Measurements from ENCODE around the gene BTNL3.
"Not testable (repeated sequence)": the region's sequence is repeated elsewhere in the genome, so short reads cannot be mapped to it uniquely, and the experiment has no call there.

The BTNL3 gene

GRCh38 chr5:181024245-181025064, 35.8 kb downstream of the BTNL3 start:
- no peak for DNase-seq

DNA sequence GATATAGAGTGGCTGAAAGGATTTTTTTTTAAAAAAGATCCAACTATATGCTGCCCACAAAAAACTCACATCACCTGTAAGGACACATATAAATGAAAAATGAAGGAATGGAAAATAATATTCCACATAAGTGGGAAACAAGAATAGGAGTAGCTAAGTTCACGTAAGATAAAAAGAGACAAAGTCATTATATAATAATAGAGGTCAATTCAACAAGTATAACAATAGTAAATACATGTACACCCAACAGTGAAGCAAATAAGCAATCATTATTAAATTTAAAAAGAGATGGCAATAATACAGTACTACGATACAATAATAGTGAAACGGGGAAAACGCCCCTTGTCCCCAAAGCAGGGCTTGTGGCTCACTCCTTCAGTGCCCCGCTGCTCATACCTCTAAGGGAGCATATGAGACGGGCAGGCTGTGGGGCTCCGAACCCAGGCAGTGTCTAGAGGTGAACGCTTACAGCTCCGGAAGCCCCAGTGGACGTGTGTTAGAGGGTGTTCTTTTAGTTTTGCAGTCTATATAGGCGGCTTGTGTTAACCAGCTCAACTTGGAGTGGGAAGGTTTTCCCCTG, 38.9 kb downstream of the BTNL3 start:
- DNase-seq: no peak

GRCh38 chr5:181028032-181028819, 39.6 kb downstream of the BTNL3 start:
- DNase-seq: no peak

DNA sequence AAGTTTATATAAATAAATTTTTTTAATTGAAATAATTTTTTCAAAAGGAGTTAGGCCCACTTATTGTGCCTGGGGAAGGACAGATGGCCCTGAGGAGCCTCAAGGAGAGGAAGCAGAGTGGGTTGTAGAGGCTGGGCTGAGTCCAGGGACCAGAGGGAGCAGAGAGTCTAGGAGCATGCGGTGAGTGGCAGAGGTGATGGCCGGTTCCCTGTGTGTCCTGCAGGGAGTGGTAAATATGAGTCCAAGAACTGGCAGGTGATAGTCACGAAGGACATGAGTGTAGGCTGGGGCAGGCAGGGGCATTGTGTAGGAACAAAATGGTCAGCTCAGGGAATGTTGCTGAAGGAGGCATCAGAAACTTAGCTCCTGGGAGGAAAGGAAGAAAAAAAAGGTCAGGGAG, 43.1 kb downstream of the BTNL3 start:
- no peak for DNase-seq

GRCh38 chr5:181035991-181036815, 47.6 kb downstream of the BTNL3 start:
- no peak for DNase-seq

DNA sequence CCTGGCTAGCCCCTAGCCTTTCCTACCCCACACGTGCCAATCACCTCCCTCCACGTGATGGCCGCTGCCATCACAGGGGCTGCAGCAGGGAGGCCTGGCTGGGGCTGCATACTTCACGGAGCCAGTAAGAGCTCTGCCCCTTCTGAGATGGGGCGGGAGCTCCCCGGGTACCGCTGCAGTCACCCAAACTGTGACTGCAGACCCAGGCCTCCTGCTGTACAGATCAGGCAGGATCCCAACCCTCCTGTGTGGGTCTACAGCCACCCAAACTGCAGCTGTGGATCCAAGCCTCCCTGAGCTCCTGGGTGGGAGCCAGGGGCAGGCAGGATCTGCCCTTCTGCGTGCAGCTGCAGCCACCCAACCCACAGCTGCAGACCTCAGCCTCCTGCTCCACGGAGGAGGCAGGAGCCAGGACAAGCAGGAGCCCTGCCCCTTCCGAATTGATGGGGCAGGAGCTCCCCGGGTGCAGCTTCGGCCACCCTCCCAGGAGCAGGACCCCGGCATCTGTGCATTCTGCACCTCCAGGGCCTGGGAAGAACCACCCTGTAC, 48.2 kb downstream of the BTNL3 start:
- DNase-seq: no peak

GRCh38 chr5:181037365-181037861, 48.8 kb downstream of the BTNL3 start:
- no peak for DNase-seq

GRCh38 chr5:181039471-181039870, 50.8 kb downstream of the BTNL3 start:
- DNase-seq: no peak

GRCh38 chr5:181039931-181040630, 51.4 kb downstream of the BTNL3 start, which contains the start of gene BTNL9:
Gene BTNL9 (plus strand): TSS chr5:181040266. CDS start chr5:181045490, 5,224 bp downstream.
- no peak for DNase-seq

- no peak for DNase-seq
Observed at GRCh38 chr5:181040631-181040945, 51.9 kb downstream of the BTNL3 start.

DNA sequence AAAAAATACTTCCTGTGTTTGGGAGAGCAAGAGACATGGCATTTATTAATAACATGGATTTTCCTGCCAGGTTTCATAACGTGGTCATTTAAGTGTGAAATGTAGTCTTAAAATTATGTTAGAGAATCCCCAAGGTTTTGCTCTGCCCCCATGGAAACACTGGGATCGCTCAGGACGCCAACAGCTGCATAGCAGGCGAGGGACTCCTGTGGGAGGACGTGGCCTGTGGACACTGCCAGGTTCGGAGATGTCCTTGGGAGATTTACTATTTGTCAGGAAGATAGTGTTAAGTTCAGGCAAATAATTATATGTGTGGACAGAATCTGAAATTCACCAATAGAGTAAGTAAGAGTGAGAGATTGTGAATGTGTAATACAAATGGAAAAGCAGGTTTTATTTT, 52.4 kb downstream of the BTNL3 start:
- DNase-seq: no peak

- DNase-seq: no peak
Observed at GRCh38 chr5:181042036-181042713, 53.5 kb downstream of the BTNL3 start.

DNA sequence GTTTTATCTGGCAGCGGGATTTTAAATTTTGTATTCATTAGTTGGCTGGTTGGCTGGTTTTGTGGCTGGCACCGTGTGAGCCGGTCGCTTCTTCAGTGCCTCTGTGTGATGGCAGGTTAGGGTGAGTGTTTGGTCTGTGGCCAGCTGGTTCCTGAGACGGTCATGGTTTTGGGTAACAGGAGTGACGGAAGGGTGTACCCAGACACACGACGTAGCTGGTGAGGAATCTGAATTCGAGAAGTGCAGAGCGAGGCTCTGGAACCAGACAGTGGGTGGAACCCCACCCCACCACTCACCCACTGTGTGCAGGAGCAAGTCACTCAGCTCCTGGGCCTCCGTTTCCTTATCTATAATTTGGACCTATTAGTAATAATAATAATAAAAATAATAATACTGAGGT, 54.1 kb downstream of the BTNL3 start:
- DNase-seq: no peak

GRCh38 chr5:181043285-181044092, 54.8 kb downstream of the BTNL3 start:
- no peak for DNase-seq

DNA sequence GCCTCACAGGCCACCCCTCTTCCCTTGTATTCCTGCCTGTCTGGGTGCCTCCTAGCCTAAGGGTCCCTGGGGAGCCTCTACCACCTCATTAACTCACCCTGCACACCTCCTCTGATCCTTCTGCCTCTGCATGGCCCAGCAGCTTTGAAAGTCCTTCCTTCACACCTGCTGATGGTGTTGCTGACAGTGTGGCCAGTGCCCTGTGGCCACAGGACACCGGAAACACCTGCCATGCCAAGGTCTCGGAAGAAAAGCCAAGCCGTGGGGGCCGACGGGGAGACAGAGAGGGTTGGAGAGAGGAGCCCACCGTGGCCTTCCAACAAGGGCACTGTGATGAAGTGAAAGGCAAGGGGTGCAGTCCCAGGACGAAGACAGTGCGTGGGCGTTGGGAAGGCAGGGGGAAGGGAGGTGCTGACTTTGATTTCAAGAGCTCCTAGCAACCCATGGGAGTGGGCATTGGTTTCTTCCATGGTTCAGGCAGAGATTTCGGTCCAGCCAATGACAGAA, 55.5 kb downstream of the BTNL3 start:
- no peak for DNase-seq

DNA sequence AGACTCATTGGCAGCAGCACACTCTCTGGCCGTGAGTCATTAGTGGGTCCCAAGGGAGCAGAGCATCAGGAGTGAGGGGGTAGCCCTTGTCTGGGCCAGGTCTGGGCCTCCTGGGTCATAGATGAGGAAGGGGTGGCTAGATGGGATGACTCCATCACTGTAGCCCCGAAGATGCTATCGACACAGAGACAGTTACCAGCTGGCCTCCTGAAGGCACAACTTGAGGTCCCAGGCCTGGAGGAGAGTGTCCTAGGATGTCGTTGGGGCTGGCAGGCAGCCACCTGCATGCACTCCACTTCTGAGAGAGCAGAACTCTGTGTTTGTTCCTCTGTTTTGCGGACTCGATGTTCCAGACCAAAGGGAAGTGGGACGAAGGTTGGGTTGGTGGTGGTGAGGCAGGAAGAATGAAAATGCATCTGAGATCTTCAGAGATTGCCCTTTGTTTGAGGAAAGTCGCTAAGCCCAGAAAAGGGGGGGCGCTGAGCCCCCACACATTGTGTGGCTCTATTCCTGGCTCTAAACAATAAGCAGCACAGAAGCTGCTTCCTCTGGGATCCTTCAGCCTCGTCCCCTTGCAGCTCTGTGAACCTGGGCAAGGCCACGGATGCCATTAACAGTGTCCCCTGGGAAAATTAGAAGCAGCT, 56.1 kb downstream of the BTNL3 start:
- DNase-seq: no peak

DNA sequence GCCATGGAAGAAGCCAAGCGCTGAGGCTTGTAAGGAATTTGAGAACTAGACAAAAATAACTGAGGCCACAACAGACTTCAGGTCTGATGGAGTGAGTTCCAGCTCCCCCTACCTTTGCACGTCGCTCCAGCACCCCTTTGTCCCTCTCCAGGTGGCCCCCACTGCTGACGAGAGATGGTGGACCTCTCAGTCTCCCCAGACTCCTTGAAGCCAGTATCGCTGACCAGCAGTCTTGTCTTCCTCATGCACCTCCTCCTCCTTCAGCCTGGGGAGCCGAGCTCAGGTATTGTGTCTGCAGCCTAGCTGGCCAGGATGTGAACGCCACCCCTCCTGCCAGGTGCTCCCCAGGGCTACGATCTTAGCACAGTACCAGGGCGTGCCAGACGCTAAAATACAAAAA, 56.7 kb downstream of the BTNL3 start:
- DNase-seq: no peak

DNA sequence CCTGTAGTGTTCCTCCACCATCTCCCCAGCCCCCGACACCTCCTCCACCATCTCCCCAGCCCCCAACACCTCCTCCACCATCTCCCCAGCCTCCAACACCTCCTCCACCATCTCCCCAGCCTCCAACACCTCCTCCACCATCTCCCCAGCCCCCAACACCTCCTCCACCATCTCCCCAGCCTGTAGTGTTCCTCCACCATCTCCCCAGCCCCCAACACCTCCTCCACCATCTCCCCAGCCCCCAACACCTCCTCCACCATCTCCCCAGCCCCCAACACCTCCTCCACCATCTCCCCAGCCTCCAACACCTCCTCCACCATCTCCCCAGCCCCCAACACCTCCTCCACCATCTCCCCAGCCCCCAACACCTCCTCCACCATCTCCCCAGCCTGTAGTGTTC, 57.2 kb downstream of the BTNL3 start:
- not testable (repeated sequence) for DNase-seq

DNA sequence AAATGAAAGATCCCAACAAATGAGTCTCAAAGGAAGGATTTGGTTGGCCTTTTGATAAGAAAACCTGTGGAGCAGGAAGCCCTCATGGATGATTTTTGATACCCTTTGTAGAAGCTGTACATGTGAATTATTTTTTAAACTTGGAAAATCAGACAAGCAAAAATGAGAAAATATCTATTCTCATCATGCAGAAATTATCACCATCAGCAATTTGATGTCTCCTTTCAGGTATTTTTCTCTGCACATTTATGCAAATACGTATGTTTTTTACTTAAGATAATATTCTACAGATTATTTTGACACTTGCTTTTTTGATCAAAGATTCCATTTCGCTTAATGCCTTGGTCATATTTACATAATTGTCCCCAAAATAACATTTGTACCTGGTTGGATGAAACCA, 58.6 kb downstream of the BTNL3 start:
- DNase-seq: no peak

- no peak for DNase-seq
Observed at GRCh38 chr5:181047921-181048320, 59.3 kb downstream of the BTNL3 start.
